Activated CD4-positive, alpha-beta memory T cell treated with anti-CD3 and anti-CD28 coated beads for 36 hours (primary cell): Measurements from ENCODE around the gene MED9. TPM values are rescaled to one million over a fixed set of nuclear protein-coding genes. Genes with fewer than 3 reads are reported as not detected.
A peak's percentile ranks its signal among the peaks of the same experiment; 100 is the strongest.

Experiments used
- CTCF ChIA-PET: fragments of 350-600 bp; sonication (Branson Sonifier 250); formaldehyde crosslinking; loops from one replicate; lab custom pipeline; 2021; ENCODE audit warnings: antibody characterized with exemption, inconsistent platforms; lab: Charles Lee
- POLR2A ChIA-PET: fragments of 350-600 bp; sonication (Branson Sonifier 250); formaldehyde crosslinking; loops from one replicate; lab custom pipeline; 2021; ENCODE audit warnings: antibody characterized with exemption; lab: Charles Lee
- DNase-seq: peaks from one replicate; pipeline ENCODE4 v3.0.0-alpha.2; 2020
- H3K27ac Mint-ChIP-seq: one replicate; pipeline ENCODE4 v1.8.0; 2021; ENCODE audit warnings: mixed read lengths
- H3K27me3 Mint-ChIP-seq: one replicate; pipeline ENCODE4 v1.8.0; 2021; ENCODE audit warnings: mixed read lengths
- H3K36me3 Mint-ChIP-seq: one replicate; pipeline ENCODE4 v1.8.0; 2021; ENCODE audit warnings: mixed read lengths
- H3K4me1 Mint-ChIP-seq: one replicate; pipeline ENCODE4 v1.8.0; 2021; ENCODE audit warnings: low read depth, mixed read lengths
- H3K4me3 Mint-ChIP-seq: one replicate; pipeline ENCODE4 v1.8.0; 2021; ENCODE audit warnings: mild to moderate bottlenecking, mixed read lengths
- H3K9me3 Mint-ChIP-seq: one replicate; pipeline ENCODE4 v1.8.0; 2021; ENCODE audit warnings: mixed read lengths
- intact Hi-C: fragments of 100-400 bp; cut with micrococcal nuclease; formaldehyde crosslinking; loops from one replicate; pipeline ENCODE4 v1.15.1; 2023
- total RNA-seq, 2 experiments: library from RNA; stranded (reverse); gene quantifications; one replicate each; pipeline ENCODE4 v1.2.3, GENCODE V29; 2021

MED9 gene
- total RNA-seq, 2 experiments from 2014 or later, result 12.1 to 12.2 TPM

- Mint-ChIP-seq H3K4me3 (no peak overlapping the region), H3K27me3 (peaks cover 7% of the 10 kb centered on the region), H3K27ac (no peak overlapping the region), H3K36me3 (no peaks in the 10 kb centered on the region), H3K4me1 (peaks cover 14% of the 10 kb centered on the region), H3K9me3 (no peaks in the 10 kb centered on the region)
- intact Hi-C loops, result loop anchor here (5.0 kb wide), 1 partner anchor 68 kb away; no protein-coding TSS in a partner anchor
- no peak for DNase-seq
- CTCF ChIA-PET, result interaction anchor here (0.9 to 4.2 kb wide), 3 partner anchors 69 to 142 kb away, joined by 3 to 30 read pairs (median 8); no protein-coding TSS in a partner anchor
- POLR2A ChIA-PET, result no interaction called here
These were observed 22.8 kb downstream of the MED9 start for GRCh38 chr17:17499402-17500145.

- Mint-ChIP-seq H3K27ac (no peak overlapping the region), H3K4me1 (peaks cover 5% of the 10 kb centered on the region), H3K27me3 (no peaks in the 10 kb centered on the region), H3K9me3 (no peaks in the 10 kb centered on the region), H3K36me3 (no peaks in the 10 kb centered on the region), H3K4me3 (no peak overlapping the region)
- intact Hi-C loops, result no loop called here
- ChIA-PET CTCF (no interaction called here), POLR2A (no interaction called here)
- DNase-seq, result peak; percentile 49
These were observed 24.3 kb downstream of the MED9 start for GRCh38 chr17:17500999-17501605.

- Mint-ChIP-seq H3K27ac (no peak overlapping the region), H3K9me3 (no peaks in the 10 kb centered on the region), H3K27me3 (no peaks in the 10 kb centered on the region), H3K36me3 (no peaks in the 10 kb centered on the region), H3K4me3 (no peak overlapping the region), H3K4me1 (no peaks in the 10 kb centered on the region)
- no peak for DNase-seq
- ChIA-PET CTCF (no interaction called here), POLR2A (no interaction called here)
- intact Hi-C loops, result no loop called here
These were observed 26.2 kb downstream of the MED9 start for GRCh38 chr17:17502741-17503565.

GRCh38 chr17:17503566-17504130 lies 26.8 kb downstream of the MED9 start:
- Mint-ChIP-seq H3K27me3 (no peaks in the 10 kb centered on the region), H3K9me3 (no peaks in the 10 kb centered on the region), H3K27ac (no peak overlapping the region), H3K4me1 (no peaks in the 10 kb centered on the region), H3K4me3 (no peak overlapping the region), H3K36me3 (no peaks in the 10 kb centered on the region)
- POLR2A ChIA-PET, result no interaction called here
- CTCF ChIA-PET, result no interaction called here
- intact Hi-C loops, result no loop called here
- no peak for DNase-seq

GRCh38 chr17:17504341-17505140 lies 27.7 kb downstream of the MED9 start:
- Mint-ChIP-seq H3K27me3 (no peaks in the 10 kb centered on the region), H3K4me3 (no peak overlapping the region), H3K36me3 (no peaks in the 10 kb centered on the region), H3K4me1 (no peaks in the 10 kb centered on the region), H3K9me3 (no peaks in the 10 kb centered on the region), H3K27ac (no peak overlapping the region)
- POLR2A ChIA-PET, result interaction anchor here (1.1 kb wide), 1 partner anchor 16 kb away, joined by 3 read pairs; no protein-coding TSS in a partner anchor
- intact Hi-C loops, result no loop called here
- CTCF ChIA-PET, result interaction anchor here (3.8 kb wide), 1 partner anchor 8 kb away, joined by 15 read pairs; the partner anchor contains the start of gene RASD1
- DNase-seq, result no peak

- Mint-ChIP-seq H3K27me3 (no peaks in the 10 kb centered on the region), H3K9me3 (no peaks in the 10 kb centered on the region), H3K4me1 (no peaks in the 10 kb centered on the region), H3K27ac (no peak overlapping the region), H3K36me3 (no peaks in the 10 kb centered on the region), H3K4me3 (no peak overlapping the region)
- DNase-seq, result no peak
- POLR2A ChIA-PET, result interaction anchor here (1.1 kb wide), 1 partner anchor 16 kb away, joined by 3 read pairs; no protein-coding TSS in a partner anchor
- CTCF ChIA-PET, result interaction anchor here (3.8 kb wide), 1 partner anchor 9 kb away, joined by 15 read pairs; the partner anchor contains the start of gene RASD1
- intact Hi-C loops, result no loop called here
These were observed 28.4 kb downstream of the MED9 start for GRCh38 chr17:17505151-17505550.

GRCh38 chr17:17505610-17506171 lies 28.9 kb downstream of the MED9 start:
- intact Hi-C loops, result no loop called here
- H3K27ac Mint-ChIP-seq, result no peak overlapping the region
- ChIA-PET CTCF (interaction anchor here (3.8 kb wide), 1 partner anchor 9 kb away, joined by 15 read pairs; the partner anchor contains the start of gene RASD1), POLR2A (interaction anchor here (0.5 to 1.1 kb wide), 2 partner anchors 17 to 498 kb away, joined by 3 to 4 read pairs; no protein-coding TSS in a partner anchor)
- H3K36me3 Mint-ChIP-seq, result no peaks in the 10 kb centered on the region
- no peaks in the 10 kb centered on the region for H3K9me3 Mint-ChIP-seq
- H3K4me1 Mint-ChIP-seq, result no peaks in the 10 kb centered on the region
- no peak overlapping the region for H3K4me3 Mint-ChIP-seq
- no peaks in the 10 kb centered on the region for H3K27me3 Mint-ChIP-seq
- DNase-seq, result no peak

- no peaks in the 10 kb centered on the region for H3K27me3 Mint-ChIP-seq
- H3K27ac Mint-ChIP-seq, result no peak overlapping the region
- H3K4me3 Mint-ChIP-seq, result no peak overlapping the region
- no peaks in the 10 kb centered on the region for H3K9me3 Mint-ChIP-seq
- no peaks in the 10 kb centered on the region for H3K4me1 Mint-ChIP-seq
- POLR2A ChIA-PET, result no interaction called here
- CTCF ChIA-PET, result interaction anchor here (3.8 kb wide), 1 partner anchor 10 kb away, joined by 15 read pairs; the partner anchor contains the start of gene RASD1
- intact Hi-C loops, result no loop called here
- H3K36me3 Mint-ChIP-seq, result no peaks in the 10 kb centered on the region
- no peak for DNase-seq
These were observed 29.5 kb downstream of the MED9 start for GRCh38 chr17:17506181-17506741.

GRCh38 chr17:17506893-17507464 lies 30.2 kb downstream of the MED9 start:
- POLR2A ChIA-PET, result no interaction called here
- no peak overlapping the region for H3K27ac Mint-ChIP-seq
- no peaks in the 10 kb centered on the region for H3K36me3 Mint-ChIP-seq
- no peaks in the 10 kb centered on the region for H3K9me3 Mint-ChIP-seq
- H3K4me1 Mint-ChIP-seq, result no peaks in the 10 kb centered on the region
- intact Hi-C loops, result no loop called here
- DNase-seq, result no peak
- H3K27me3 Mint-ChIP-seq, result no peaks in the 10 kb centered on the region
- CTCF ChIA-PET, result interaction anchor here (3.8 kb wide), 1 partner anchor 10 kb away, joined by 15 read pairs; the partner anchor contains the start of gene RASD1
- H3K4me3 Mint-ChIP-seq, result no peak overlapping the region

GRCh38 chr17:17507465-17508011 lies 30.7 kb downstream of the MED9 start:
- DNase-seq, result no peak
- no peaks in the 10 kb centered on the region for H3K4me1 Mint-ChIP-seq
- intact Hi-C loops, result no loop called here
- H3K4me3 Mint-ChIP-seq, result no peak overlapping the region
- H3K9me3 Mint-ChIP-seq, result no peaks in the 10 kb centered on the region
- ChIA-PET CTCF (interaction anchor here (1.2 to 3.8 kb wide), 2 partner anchors 11 to 106 kb away, joined by 4 to 15 read pairs; partner anchors contain the start of gene RASD1), POLR2A (no interaction called here)
- no peak overlapping the region for H3K27ac Mint-ChIP-seq
- H3K36me3 Mint-ChIP-seq, result no peaks in the 10 kb centered on the region
- H3K27me3 Mint-ChIP-seq, result no peaks in the 10 kb centered on the region
